HEK293 (cell line): Measurements from ENCODE around the gene ADPRHL1.
"Not testable (repeated sequence)": the region's sequence is repeated elsewhere in the genome, so short reads cannot be mapped to it uniquely, and the experiment has no call there.

Experiments
- CTCF ChIA-PET: fragments of 350-600 bp; formaldehyde crosslinking; extraction: SDS; loops from one replicate; lab custom pipeline; 2021; ENCODE audit warnings: antibody characterized with exemption; lab: Yijun Ruan, JAX
- POLR2A ChIA-PET: fragments of 300-600 bp; formaldehyde crosslinking; extraction: SDS; loops from one replicate; lab custom pipeline; 2020; ENCODE audit warnings: antibody characterized with exemption, inconsistent platforms; lab: Yijun Ruan, JAX
- H3K27ac ChIP-seq: fragments of 200-500 bp; sonication (Bioruptor generic); 2 replicates; pipeline ENCODE4 v1.5.1; 2014; ENCODE audit warnings: low read depth, low read length, control low read depth, inconsistent platforms; ENCODE audit errors: extremely low read depth
- H3K36me3 ChIP-seq, 2 experiments: fragments of 200-500 bp in 1 of 2; sonication (Bioruptor generic) in 1 of 2; 1 replicate in 1 of 2; 2 replicates in 1 of 2; pipeline ENCODE4 v1.5.1; 2014 to 2017; ENCODE audit warnings: inconsistent platforms in 2 of 2, low read length in 2 of 2; ENCODE audit not compliant: control insufficient read depth in 2 of 2, insufficient read depth in 1 of 2
- H3K4me1 ChIP-seq: fragments of 200-500 bp; sonication (Bioruptor generic); 2 replicates; pipeline ENCODE4 v1.5.1; 2014; ENCODE audit warnings: mild to moderate bottlenecking, low read length, inconsistent platforms; ENCODE audit not compliant: control insufficient read depth, insufficient read depth
- H3K4me3 ChIP-seq: 2 replicates; pipeline ENCODE4 v1.5.1; 2011; ENCODE audit warnings: low read depth, mild to moderate bottlenecking, control low read depth, low read length, moderate library complexity
- H3K9me3 ChIP-seq: fragments of 200-500 bp; sonication (Bioruptor generic); 2 replicates; pipeline ENCODE4 v1.5.1; 2014; ENCODE audit warnings: low read depth, low read length, inconsistent platforms; ENCODE audit not compliant: control insufficient read depth, insufficient read depth
- GLI2 ChIP-seq: fragments of 450-650 bp; formaldehyde crosslinking; IDR thresholded peaks from 2 replicates; pipeline ENCODE4; 2017; ENCODE audit warnings: missing biosample characterization, missing genetic modification characterization, low read depth, borderline replicate concordance
- INSM2 ChIP-seq: fragments of 450-650 bp; formaldehyde crosslinking; IDR thresholded peaks from 2 replicates; pipeline ENCODE4 v1.5.1; 2016; ENCODE audit warnings: missing biosample characterization, missing genetic modification characterization
- MEIS1 ChIP-seq: sonication (generic); formaldehyde crosslinking; IDR thresholded peaks from 2 replicates; pipeline ENCODE4 v1.8.1; 2022; ENCODE audit warnings: missing genetic modification reagents, mild to moderate bottlenecking, borderline replicate concordance
- PATZ1 ChIP-seq: fragments of 450-650 bp; formaldehyde crosslinking; IDR thresholded peaks from 2 replicates; pipeline ENCODE4 v1.5.1; 2016; ENCODE audit warnings: missing biosample characterization, missing genetic modification characterization
- PRDM1 ChIP-seq: fragments of 450-650 bp; formaldehyde crosslinking; IDR thresholded peaks from 2 replicates; pipeline ENCODE4; 2016; ENCODE audit warnings: missing biosample characterization, missing genetic modification characterization
- SALL2 ChIP-seq: fragments of 450-650 bp; formaldehyde crosslinking; IDR thresholded peaks from 2 replicates; pipeline ENCODE4 v1.5.0; 2017; ENCODE audit warnings: missing biosample characterization, mild to moderate bottlenecking, missing genetic modification characterization, borderline replicate concordance
- SP2 ChIP-seq: fragments of 450-650 bp; formaldehyde crosslinking; IDR thresholded peaks from 2 replicates; pipeline ENCODE4 v1.5.1; 2016; ENCODE audit warnings: missing biosample characterization, missing genetic modification characterization
- TRIM28 ChIP-seq: IDR thresholded peaks from 2 replicates; pipeline ENCODE4 v1.6.1; 2011; ENCODE audit warnings: low read length, control low read depth, borderline replicate concordance
- ZBTB1 ChIP-seq: fragments of 450-650 bp; formaldehyde crosslinking; IDR thresholded peaks from 2 replicates; pipeline ENCODE4 v1.5.1; 2016; ENCODE audit warnings: missing biosample characterization, missing genetic modification characterization
- ZBTB26 ChIP-seq: fragments of 450-650 bp; formaldehyde crosslinking; optimal IDR thresholded peaks from 2 replicates; pipeline ENCODE3; 2016; ENCODE audit warnings: missing biosample characterization, mild to moderate bottlenecking, missing genetic modification characterization
- ZNF133 ChIP-seq: fragments of 450-650 bp; formaldehyde crosslinking; IDR thresholded peaks from 2 replicates; pipeline ENCODE4 v1.5.1; 2016; ENCODE audit warnings: missing biosample characterization, missing genetic modification characterization
- ZNF174 ChIP-seq: fragments of 450-650 bp; formaldehyde crosslinking; IDR thresholded peaks from 2 replicates; pipeline ENCODE4 v1.5.0; 2017; ENCODE audit warnings: missing biosample characterization, mild to moderate bottlenecking, missing genetic modification characterization
- ZNF2 ChIP-seq: fragments of 450-650 bp; formaldehyde crosslinking; IDR thresholded peaks from 2 replicates; pipeline ENCODE4 v1.5.1; 2016; ENCODE audit warnings: missing biosample characterization, missing genetic modification characterization
- ZNF239 ChIP-seq: fragments of 450-650 bp; formaldehyde crosslinking; IDR thresholded peaks from 2 replicates; pipeline ENCODE4 v1.5.1; 2016; ENCODE audit warnings: missing biosample characterization, missing genetic modification characterization
- ZNF280D ChIP-seq: fragments of 450-650 bp; formaldehyde crosslinking; IDR thresholded peaks from 2 replicates; pipeline ENCODE4 v1.5.1; 2016; ENCODE audit warnings: missing biosample characterization, missing genetic modification characterization
- ZNF354C ChIP-seq: fragments of 450-650 bp; formaldehyde crosslinking; IDR thresholded peaks from 2 replicates; pipeline ENCODE4 v1.5.1; 2016; ENCODE audit warnings: missing biosample characterization, missing genetic modification characterization, low read depth, borderline replicate concordance
- ZNF416 ChIP-seq: fragments of 450-650 bp; formaldehyde crosslinking; IDR thresholded peaks from 2 replicates; pipeline ENCODE4 v1.5.1; 2016; ENCODE audit warnings: missing biosample characterization, missing genetic modification characterization
- ZNF585B ChIP-seq: fragments of 450-650 bp; formaldehyde crosslinking; IDR thresholded peaks from 2 replicates; pipeline ENCODE4 v1.5.1; 2016; ENCODE audit warnings: missing biosample characterization, missing genetic modification characterization
- ZNF658 ChIP-seq: fragments of 450-650 bp; formaldehyde crosslinking; IDR thresholded peaks from 2 replicates; pipeline ENCODE4; 2016; ENCODE audit warnings: missing biosample characterization, missing genetic modification characterization
- ZNF660 ChIP-seq: fragments of 450-650 bp; IDR thresholded peaks from 2 replicates; pipeline ENCODE4 v1.5.1; 2018; ENCODE audit warnings: missing biosample characterization, mild to moderate bottlenecking, missing genetic modification characterization
- TF ChIP-seq, protein P1 (sequence below): fragments of 450-650 bp; formaldehyde crosslinking; IDR thresholded peaks from 2 replicates; pipeline ENCODE4 v1.5.1; 2016; ENCODE audit warnings: missing biosample characterization, missing genetic modification characterization

The ADPRHL1 gene

DNA sequence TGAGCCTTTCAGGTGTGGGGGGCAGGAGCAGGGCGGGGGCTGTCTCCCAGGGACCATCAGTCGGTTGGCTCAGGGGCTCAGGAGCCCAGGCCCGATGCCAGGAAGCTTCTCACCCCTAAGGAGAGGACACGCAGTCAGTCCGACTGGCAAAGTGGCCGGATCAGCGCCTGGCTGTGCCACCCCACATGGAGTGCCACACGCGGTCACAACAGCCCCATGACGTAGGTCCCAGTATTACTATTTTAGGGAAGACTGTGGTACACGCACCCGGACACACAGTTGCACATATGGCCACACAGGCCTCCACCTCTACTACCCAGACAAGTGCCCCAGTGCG, 60.1 kb downstream of the ADPRHL1 start (continued):
- TF ChIP-seq, protein P1, sequence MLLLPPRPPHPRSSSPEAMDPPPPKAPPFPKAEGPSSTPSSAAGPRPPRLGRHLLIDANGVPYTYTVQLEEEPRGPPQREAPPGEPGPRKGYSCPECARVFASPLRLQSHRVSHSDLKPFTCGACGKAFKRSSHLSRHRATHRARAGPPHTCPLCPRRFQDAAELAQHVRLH (tag by site-specific recombination): no peak
- TF ChIP-seq ZNF416 (no peak), ZNF585B (tag by site-specific recombination) (no peak), ZNF354C (tag by site-specific recombination) (no peak)
- TF ChIP-seq, all 188 proteins: peak for 0

DNA sequence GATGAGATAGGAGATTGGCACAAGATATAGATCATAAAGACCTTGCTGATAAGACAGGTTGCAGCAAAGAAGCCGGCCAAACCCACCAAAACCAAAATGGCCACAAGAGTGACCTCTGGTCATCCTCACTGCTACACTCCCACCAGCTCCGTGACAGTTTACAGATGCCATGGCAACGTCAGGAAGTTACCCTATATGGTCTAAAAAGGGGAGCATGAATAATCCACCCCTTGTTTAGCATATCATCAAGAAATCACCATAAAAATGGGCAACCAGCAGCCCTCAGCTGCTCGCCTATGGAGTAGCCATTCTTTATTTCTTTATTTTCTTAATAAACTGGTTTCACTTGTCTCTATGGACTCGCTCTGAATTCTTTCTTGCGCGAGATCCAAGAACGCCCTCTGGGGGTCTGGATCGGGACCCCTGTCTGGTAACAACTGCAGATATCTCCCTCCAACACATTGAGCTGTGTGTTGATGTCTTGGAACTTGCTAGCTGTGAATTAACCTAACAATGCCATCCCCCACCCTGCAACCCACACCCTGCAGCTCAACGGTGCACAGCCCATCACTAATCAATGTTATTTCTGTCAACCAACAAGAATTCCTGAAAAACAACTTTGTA, 62.3 kb downstream of the ADPRHL1 start:
- ChIA-PET POLR2A (interaction anchor here (0.7 kb wide), 1 partner anchor 154 kb away, joined by 3 read pairs; no protein-coding TSS in a partner anchor), CTCF (interaction anchor here (0.7 to 1.5 kb wide), 4 partner anchors 24 to 117 kb away, joined by 3 to 5 read pairs (median 4); no protein-coding TSS in a partner anchor)
- Histone ChIP-seq H3K9me3 (no peaks in the 10 kb centered on the region), H3K4me1 (no peaks in the 10 kb centered on the region), H3K4me3 (no peak overlapping the region), H3K36me3 (no peaks in the 10 kb centered on the region), H3K27ac (no peak overlapping the region)
- no peak for TF ChIP-seq ZNF2

GRCh38 chr13:113389586-113389985, 63.7 kb downstream of the ADPRHL1 start:
- H3K9me3 ChIP-seq, H3K4me1 ChIP-seq, H3K4me3 ChIP-seq, H3K36me3 ChIP-seq, CTCF ChIA-PET, POLR2A ChIA-PET, H3K27ac ChIP-seq: not testable (repeated sequence)

- Histone ChIP-seq H3K9me3 (no peaks in the 10 kb centered on the region), H3K27ac (no peak overlapping the region), H3K36me3 (no peaks in the 10 kb centered on the region), H3K4me1 (0 out of 2 replicates have a peak, but pooled peaks cover 3% of the 10 kb centered on the region), H3K4me3 (no peak overlapping the region)
- ChIA-PET CTCF (no interaction called here), POLR2A (no interaction called here)
- TF ChIP-seq ZBTB1 (tag by site-specific recombination) (no peak), PATZ1 (tag by site-specific recombination) (no peak), ZBTB26 (tag by site-specific recombination) (no peak), SP2 (tag by site-specific recombination) (no peak), ZNF280D (tag by site-specific recombination) (no peak), ZNF174 (no peak), ZNF658 (tag by site-specific recombination) (no peak), ZNF660 (no peak), INSM2 (tag by site-specific recombination) (no peak), MEIS1 (CRISPR knock-in tag) (no peak), GLI2 (tag by site-specific recombination) (no peak), SALL2 (no peak), ZNF239 (no peak), ZNF133 (tag by site-specific recombination) (no peak), TRIM28 (no peak), PRDM1 (tag by site-specific recombination) (no peak)
These were observed 65.9 kb downstream of the ADPRHL1 start for GRCh38 chr13:113387396-113387795.
